ENCODE data around the gene ADSS1.

ADSS1 gene

DNA sequence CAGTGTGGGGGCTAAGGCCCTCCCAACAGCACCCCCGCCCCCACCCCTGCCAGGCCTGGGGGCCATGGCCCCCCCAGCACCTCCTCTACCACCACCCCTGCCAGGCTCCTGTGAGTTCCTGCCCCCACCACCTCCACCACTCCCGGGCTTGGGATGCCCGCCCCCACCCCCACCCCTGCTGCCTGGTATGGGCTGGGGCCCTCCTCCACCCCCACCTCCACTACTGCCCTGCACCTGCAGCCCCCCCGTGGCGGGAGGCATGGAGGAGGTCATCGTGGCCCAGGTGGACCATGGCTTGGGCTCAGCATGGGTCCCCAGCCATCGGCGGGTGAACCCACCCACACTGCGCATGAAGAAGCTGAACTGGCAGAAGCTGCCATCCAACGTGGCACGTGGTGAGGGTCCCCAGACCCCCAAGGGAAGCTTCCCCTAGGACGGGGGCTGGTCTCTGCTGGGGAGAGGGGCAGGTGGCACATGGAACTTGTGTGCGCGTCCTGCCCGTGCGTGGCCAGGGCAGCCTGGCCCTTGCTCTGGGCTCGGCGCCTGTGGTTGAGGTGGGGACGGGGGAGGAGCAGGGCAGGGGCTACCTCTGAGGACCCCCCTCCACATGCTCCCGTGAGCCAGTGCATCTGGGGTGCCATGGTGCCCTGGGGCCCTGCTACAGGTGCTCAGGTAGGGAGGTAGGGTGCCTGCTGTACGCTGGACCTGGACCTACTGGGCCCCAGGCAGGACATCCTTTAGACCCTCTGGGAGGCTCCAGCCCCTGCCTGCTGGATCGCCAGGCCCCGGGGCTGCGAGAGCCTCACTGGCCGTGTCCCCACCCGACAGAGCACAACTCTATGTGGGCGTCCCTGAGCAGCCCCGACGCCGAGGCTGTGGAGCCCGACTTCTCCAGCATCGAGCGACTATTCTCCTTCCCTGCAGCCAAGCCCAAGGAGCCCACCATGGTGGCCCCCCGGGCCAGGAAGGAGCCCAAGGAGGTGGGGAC is 16.1 kb upstream of the ADSS1 start:
- no peak overlapping the region for H3K4me3 ChIP-seq (ENCODE audit: low read depth, low read length)
- TF ChIP-seq, protein P1, sequence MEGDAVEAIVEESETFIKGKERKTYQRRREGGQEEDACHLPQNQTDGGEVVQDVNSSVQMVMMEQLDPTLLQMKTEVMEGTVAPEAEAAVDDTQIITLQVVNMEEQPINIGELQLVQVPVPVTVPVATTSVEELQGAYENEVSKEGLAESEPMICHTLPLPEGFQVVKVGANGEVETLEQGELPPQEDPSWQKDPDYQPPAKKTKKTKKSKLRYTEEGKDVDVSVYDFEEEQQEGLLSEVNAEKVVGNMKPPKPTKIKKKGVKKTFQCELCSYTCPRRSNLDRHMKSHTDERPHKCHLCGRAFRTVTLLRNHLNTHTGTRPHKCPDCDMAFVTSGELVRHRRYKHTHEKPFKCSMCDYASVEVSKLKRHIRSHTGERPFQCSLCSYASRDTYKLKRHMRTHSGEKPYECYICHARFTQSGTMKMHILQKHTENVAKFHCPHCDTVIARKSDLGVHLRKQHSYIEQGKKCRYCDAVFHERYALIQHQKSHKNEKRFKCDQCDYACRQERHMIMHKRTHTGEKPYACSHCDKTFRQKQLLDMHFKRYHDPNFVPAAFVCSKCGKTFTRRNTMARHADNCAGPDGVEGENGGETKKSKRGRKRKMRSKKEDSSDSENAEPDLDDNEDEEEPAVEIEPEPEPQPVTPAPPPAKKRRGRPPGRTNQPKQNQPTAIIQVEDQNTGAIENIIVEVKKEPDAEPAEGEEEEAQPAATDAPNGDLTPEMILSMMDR (IDR thresholded peaks at IDR 0.05; ENCODE audit: borderline replicate concordance, insufficient read depth, low read depth, low read length), result no peak

DNA sequence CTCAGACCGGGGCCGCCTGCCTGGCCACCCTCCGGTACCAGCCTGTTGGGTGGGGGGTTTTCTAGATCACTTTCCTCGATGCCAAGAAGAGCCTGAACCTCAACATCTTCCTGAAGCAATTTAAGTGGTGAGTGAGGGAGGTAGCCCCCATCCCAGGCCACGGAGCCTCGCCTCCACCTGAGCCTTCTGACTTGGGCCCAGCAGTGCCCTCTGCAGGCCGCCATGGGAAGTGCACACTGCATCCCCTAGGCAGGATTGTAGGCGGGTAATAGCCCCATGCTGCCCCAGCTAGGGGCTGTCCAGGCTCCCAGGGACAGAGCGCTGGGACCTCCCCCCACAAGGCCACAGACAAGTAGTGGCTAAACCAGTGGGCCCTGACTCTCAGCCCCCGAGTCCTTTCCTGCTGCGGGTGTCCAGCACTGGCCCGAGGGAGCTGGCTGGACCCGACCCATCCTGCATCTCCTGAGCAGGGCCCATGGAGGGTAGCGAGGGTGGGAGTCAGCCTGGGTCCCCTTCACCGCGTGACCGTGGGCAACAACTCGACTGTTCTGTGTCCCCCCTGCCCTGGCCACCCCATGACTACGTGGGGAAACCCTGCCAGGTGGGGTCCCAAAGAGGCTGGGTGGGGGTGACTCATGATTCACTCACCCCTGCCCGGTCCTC is 15.3 kb upstream of the ADSS1 start:
- TF ChIP-seq, protein P1 (IDR thresholded peaks at IDR 0.05; ENCODE audit: borderline replicate concordance, insufficient read depth, low read depth, low read length), result peak; percentile 98
- H3K4me3 ChIP-seq (ENCODE audit: low read depth, low read length), result no peak overlapping the region

DNA sequence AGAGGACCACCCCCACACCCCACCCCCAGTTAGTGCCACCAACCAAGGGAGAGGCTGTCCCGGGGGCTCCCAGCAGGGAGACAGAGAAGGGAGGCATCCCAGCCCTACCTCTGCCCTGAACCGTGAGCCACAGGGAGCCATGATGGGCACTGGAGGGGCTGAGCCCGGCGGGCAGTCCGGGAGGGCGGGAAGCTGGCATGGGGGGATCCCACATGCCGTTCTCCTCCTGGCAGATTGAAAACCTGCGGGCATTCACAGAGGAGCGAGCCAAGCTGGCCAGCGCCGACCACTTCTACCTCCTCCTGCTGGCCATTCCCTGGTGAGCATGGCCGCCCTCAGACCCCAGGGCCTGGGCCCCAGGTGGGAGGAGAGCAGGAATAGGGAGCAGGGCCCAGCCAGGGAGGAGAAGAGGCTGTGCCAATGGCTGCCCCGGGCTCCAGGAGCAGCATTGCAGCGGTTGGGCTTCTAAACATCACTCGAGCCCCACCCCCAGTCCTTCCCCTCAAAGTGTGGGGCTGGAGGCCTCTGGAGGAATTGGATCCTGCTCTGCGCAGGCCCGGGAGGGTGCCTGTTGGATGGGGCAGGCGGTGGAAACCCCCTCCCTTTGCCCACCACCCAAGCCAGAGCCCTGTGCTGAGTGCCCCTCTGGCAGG is 14.5 kb upstream of the ADSS1 start:
- no peak overlapping the region for H3K4me3 ChIP-seq (ENCODE audit: low read depth, low read length)

DNA sequence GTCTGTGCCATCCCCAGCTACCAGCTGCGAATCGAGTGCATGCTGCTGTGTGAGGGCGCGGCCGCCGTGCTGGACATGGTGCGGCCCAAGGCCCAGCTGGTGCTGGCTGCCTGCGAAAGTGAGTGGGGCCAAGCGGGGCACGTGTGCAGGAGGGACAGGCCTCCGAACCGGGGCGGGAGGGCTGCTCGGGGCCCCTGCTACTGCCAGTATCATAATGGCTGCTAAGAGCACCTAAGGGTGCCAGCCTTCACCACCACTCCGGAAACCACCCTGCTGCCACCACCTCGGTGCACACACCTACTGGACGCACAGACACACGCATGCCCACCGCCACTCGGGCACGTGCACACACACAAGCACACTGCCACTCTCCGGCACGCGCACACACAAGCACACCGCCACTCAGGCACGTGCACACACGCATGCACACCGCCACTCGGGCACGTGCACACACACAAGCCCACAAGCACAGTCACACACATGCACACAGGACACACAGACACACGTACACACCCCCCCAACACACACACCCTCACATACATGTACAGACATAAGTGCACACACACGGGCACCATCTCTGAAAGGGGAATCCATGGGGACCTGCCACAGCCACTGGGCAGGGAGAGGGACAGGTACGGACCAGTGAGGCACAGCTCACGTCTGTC is 13.8 kb upstream of the ADSS1 start:
- TF ChIP-seq, protein P1 (IDR thresholded peaks at IDR 0.05; ENCODE audit: borderline replicate concordance, insufficient read depth, low read depth, low read length), result no peak
- H3K4me3 ChIP-seq (ENCODE audit: low read depth, low read length), result no peak overlapping the region

More for the DNA sequence above, 14.5 kb upstream of the ADSS1 start:
- TF ChIP-seq, protein P1 (IDR thresholded peaks at IDR 0.05; ENCODE audit: borderline replicate concordance, insufficient read depth, low read depth, low read length), result no peak

DNA sequence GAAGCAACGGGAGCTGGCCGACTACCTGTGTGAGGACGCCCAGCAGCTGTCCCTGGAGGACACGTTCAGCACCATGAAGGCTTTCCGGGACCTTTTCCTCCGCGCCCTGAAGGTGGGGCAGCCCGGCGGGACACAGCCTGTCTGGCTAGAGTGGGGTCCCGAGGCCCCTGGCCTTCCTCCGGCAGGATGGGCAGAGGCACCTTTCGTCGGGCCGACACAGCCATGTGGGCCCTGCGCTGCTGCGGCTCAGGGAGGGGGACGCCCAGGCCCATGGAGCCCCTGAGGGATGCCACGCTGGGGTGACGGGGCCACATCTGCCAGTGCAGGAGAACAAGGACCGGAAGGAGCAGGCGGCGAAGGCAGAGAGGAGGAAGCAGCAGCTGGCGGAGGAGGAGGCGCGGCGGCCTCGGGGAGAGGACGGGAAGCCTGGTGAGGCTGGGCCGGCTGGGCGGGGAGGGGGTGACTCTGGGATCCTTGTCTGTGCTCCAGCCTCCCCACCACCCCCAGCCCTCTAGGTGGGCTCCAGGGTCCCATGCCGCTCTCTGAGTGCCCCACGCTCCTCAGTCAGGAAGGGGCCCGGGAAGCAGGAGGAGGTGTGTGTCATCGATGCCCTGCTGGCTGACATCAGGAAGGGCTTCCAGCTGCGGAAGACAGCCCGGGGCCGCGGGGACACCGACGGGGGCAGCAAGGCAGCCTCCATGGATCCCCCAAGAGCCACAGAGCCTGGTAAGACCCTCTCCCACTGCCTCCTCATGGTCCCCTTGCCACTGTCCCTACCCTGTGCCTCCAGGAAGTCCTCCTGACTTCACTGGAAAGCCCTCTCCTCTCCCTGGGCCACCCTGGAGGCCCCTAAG is 10.9 kb upstream of the ADSS1 start:
- H3K4me3 ChIP-seq (ENCODE audit: low read depth, low read length), result no peak overlapping the region
- TF ChIP-seq, protein P1 (IDR thresholded peaks at IDR 0.05; ENCODE audit: borderline replicate concordance, insufficient read depth, low read depth, low read length), result no peak

DNA sequence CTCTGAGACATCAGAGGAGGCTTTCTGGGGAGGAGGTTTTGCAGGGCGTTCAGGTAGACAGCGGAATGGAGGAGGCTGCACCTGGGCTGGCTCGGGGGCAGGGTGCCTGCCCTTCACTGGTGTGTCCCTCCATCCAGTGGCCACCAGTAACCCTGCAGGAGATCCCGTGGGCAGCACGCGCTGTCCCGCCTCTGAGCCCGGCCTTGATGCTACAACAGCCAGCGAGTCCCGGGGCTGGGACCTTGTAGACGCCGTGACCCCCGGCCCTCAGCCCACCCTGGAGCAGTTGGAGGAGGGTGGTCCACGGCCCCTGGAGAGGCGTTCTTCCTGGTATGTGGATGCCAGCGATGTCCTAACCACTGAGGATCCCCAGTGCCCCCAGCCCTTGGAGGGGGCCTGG is 10.0 kb upstream of the ADSS1 start:
- H3K4me3 ChIP-seq (ENCODE audit: low read depth, low read length), result no peak overlapping the region
- TF ChIP-seq, protein P1 (IDR thresholded peaks at IDR 0.05; ENCODE audit: borderline replicate concordance, insufficient read depth, low read depth, low read length), result no peak

Measured in GM12875 (cell line).